Stimulated activated CD8-positive, alpha-beta memory T cell treated with anti-CD3 and anti-CD28 coated beads, Interleukin-4, amount 100 ng/mL, for 48 hours (primary cell): ENCODE data around the gene ORC2.
"Not testable (repeated sequence)": the region's sequence is repeated elsewhere in the genome, so short reads cannot be mapped to it uniquely, and the experiment has no call there.

Experiments used
- DNase-seq: peaks from one replicate; pipeline ENCODE4 v3.0.0-alpha.2; 2020

ORC2 gene

DNA sequence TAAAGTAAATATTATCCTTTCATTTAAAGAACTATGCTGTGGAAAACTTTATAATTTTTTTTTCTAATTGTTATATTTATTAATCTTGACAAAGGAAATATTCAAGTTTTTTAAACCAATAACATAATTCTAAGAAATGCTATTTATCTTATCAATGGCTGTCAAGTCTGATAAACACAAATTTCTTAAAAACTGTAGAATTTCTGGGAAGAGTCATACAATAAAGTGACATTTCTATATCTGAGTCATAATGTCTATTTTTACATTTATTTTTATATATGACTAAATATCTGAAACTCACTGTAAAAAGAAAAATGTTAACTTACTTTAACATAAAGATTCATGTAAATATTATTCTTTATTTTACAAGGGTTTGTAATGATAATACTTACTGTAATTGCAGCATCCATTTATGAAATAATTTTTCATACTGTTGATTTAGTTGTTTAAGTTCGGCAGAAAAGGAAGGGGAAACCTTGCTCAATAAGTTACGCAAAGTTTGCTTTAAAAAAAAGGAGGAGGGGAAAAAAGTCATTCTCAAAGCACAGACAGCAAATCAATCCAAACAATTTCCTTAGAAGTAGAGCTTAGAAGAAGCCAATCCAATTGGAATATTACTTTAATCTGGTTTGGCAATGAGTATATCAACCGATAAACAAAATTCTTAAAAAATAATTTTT, 32.4 kb downstream of the ORC2 start:
- no peak for DNase-seq

DNA sequence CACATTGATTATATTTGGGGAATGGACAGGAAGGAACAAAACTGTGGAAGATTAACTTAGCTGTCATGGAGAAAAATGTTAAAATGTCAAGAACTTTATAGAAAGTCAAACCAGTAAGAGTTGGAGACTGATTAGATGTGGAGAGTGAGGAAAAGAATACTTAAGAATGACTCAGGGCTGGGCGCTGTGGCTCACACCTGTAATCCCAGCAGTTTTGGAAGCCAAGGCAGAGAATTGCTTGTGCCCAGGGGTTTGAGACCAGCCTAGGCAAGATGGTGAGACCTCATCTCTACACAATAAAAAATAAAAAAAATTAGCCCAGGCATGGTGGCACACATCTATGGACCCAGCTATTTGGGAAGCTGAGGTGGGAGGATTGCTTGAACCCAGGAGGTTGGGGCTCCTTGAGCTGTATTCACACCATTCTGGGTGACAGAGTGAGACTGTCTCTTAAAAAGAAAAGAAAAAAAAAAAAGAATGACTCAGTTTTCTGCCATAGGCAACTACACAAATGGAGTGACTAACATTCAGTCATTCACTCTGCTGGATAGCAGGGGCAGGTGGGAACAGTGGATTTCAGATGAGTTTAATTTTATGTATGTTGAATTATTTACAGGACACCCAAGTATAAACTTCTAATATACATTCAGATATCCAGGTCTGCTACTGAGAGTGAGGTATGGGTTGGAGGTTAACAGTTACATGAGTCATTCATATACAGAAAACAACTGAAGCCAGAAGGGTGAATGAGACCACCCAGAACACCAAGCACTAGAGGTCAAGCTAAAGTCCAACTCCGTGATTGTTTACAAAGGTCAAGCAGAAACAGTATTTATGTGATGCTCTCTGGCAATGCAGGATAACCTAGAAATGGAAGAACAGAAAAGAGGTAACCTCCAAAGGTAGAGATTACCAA, 33.9 kb downstream of the ORC2 start:
- DNase-seq, result no peak

DNA sequence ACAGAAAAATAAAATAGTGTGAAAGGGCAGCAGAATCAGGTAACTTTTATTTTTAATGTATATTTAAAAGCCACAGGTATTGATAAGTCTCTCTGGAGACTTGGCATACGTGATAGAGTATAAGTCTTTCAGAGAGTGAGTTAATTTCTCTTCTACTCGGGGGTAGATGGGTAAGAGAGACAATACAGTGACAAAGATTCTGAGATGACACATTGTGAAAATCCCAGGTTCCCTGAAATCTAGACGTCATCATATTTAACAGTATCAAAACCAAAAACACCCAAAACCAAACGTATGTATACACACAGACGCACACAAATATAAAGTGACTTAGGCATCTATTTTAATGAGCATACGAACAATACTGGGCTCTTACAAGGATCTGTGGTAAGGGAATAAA, 41.0 kb downstream of the ORC2 start:
- no peak for DNase-seq

DNA sequence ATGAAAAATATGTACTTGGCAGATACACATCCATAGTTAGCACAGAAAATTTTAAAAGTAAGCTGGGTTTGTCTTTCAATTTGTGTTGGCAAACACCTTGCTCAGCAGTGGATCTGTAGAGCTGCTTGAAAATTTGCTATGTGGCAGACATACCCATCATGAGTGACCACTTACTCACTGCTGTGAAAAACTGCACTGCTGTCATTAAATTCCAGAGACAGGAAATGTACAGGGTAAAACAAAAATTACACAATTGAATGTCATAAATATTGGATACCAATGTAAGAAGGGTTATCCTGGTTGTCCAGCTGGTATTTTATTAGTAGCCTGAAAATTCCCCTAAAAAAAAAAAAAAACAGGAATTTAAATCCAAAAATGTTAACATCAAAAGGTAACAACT, 49.8 kb downstream of the ORC2 start:
- DNase-seq, result no peak

GRCh38 chr2:200909958-200910357, 53.5 kb downstream of the ORC2 start:
- no peak for DNase-seq

- peak; percentile 69 for DNase-seq
Measured at GRCh38 chr2:200905618-200906296, 57.7 kb downstream of the ORC2 start.

DNA sequence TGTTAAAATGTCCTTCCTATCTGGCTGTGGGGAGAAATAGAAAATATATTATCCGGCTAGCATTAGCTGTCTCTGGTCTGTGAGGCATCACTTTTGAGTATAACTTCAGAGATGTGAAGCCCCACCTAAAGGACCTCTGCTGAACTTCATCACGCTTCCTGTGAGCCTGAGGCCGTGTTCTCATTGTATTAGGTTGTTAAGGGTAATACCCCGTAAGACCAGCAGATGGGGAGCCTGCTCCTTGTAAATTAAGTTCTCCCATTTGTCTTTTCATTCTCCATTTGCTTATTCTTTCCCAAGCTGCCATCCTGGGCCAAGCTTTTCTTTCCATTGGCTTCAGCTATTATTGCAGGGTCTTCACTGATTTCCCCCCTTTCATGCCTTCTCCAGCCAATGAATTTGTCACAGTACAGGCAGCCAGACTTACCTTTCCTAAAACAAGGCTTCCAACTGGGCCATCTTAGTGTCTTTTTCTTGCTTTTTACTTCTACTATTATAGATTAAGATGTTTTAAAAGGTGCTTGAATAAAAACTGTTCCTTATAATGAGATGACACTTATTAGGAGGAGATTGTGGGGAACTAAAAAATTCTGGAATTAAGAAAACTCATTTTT, 61.9 kb downstream of the ORC2 start:
- peak; percentile 77 for DNase-seq

- no peak for DNase-seq
Measured at GRCh38 chr2:200899482-200899881, 64.0 kb downstream of the ORC2 start.

DNA sequence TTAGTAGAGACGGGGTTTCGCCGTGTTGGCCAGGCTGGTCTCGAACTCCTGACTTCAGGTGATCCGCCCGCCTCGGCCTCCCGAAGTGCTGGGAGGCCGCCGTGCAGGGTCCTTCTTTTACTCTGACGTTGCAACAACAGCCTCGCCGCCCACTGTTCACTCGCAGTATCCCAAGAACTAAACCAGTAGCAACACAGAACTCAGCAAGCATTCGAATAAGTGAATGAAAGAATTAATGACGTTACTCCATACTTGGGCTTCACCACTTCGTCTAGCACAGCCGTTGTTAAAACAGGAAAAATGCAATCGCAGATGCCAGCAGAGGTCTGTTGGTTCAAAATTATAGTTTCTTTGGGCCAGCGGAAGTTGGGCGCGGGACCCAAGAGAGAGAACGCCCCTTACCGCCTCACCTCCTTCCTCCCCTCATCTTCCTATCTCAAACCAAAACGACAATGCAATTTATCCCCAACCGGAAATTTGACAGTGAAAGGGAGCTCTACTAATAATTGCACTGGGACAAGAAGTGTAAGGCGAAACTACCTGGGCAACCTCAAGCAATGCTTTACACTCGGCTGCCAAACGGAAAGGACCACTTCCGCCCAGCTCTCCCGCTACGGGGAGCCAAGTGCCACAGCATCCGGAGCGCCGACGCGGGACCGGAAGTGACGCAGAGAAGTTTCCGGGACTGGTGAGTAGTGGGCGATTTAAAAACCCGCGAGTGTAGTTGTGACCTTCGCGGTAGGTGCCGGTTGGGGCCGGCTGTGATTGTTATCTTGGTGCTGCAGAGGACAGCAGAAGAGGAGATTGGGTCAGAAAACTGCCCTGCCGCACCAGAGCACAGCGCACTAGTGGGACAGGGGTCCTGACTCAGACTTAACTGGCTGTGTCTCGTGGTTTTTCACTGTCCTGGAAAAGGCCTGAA, 74.5 kb downstream of the ORC2 start, which contains the start of the genes NIF3L1 and PPIL3:
TSS of gene NIF3L1 (plus strand) at position 668 of the 922 bp plus-strand sequence. CDS start 2,573 bp downstream, outside the sequence.
TSS of gene PPIL3 (minus strand) at position 374 of the 922 bp plus-strand sequence. CDS start 1,462 bp downstream, outside the sequence.
- DNase-seq, result peak; percentile 98

DNA sequence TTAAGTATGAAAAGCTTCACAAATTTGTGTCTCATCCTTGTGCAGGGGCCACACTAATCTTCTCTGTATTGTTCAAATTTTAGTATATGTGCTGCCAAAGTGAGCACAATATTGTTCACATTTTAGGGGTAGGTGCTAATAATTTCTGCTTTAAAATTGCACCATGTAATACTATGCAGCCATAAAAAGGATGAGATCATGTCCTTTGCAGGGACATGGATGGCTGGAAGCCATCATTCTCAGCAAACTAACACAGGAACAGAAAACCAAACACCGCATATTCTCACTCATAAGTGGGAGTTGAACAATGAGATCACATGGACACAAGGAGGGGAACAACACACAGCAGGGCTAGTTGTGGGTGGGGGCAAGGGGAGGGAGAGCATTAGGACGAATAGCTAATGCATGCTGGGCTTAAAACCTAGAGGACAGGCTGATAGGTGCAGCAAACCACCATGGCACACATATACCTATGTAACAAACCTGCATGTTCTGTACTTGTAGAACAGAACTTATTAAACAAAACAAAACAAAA, 81.7 kb downstream of the ORC2 start:
- DNase-seq, result not testable (repeated sequence)

GRCh38 chr2:200878289-200878880, 85.1 kb downstream of the ORC2 start:
- DNase-seq, result no peak

DNA sequence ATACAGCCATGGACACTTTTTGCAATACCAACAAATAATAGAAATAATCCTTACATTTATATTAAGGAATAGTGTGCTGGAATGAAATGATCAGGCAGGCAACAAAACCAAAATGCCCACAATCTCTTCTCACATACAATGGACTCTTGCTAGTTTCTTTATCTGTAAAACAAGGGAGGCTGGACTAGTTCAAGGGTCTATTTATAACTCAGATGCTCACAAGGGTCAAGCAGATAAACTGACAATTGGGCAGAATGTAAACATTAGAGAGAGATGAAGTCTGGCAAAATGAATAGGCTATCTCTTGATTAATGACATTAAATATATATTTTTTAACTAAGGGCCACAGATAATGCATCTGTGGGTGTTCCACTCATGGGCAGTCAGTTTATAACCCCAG, 86.0 kb downstream of the ORC2 start:
- DNase-seq, result no peak

- DNase-seq, result no peak
Measured at GRCh38 chr2:200873560-200873959, 89.9 kb downstream of the ORC2 start.

GRCh38 chr2:200871151-200871550, 92.3 kb downstream of the ORC2 start:
- DNase-seq, result no peak

DNA sequence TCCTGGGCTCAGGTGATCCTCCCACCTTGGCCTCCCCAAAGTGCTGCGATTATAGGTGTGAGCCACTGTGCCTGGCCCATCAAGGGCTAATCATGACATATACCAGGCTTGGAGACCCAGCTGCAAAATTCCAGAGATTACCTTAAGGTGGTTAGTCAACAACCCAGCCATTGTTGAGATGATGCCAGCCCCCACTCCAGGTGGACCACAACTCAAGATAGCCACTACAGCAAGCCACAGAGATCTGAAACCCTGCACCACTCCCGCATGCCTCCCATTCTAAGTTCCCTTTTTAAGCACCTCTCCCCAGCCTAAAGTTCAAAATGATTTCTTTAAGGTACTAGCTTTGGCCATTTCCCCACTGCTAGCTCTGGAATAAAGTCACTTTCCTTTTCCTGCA, 94.4 kb downstream of the ORC2 start:
- DNase-seq, result no peak

- DNase-seq, result peak; percentile 98
Measured at GRCh38 chr2:200864176-200865034, 99.1 kb downstream of the ORC2 start, which contains the start of gene CLK1. CLK1 (minus strand) TSS chr2:200864658; CDS start chr2:200861862, 2,796 bp downstream.

DNA sequence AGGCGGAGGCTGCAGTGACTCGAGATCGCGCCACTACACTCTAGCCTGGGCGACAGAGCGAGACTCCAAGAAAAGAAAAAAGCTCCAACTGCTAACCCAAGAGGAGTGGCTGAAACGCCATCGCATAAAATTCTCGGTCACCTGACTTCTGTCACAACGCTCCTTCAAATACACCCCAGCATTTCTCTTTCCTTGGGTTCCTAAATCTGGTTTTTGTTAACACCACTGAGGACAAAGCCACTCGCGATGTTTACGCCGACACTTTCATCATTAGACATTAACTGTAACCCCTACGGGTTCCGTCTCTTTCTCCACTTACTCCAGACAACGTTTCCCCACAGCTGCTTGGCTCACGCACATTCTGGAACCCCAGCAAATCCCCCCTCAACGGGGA, 99.7 kb downstream of the ORC2 start:
- DNase-seq, result no peak

GRCh38 chr2:200862532-200863000, 100.9 kb downstream of the ORC2 start:
- DNase-seq, result peak; percentile 73

DNA sequence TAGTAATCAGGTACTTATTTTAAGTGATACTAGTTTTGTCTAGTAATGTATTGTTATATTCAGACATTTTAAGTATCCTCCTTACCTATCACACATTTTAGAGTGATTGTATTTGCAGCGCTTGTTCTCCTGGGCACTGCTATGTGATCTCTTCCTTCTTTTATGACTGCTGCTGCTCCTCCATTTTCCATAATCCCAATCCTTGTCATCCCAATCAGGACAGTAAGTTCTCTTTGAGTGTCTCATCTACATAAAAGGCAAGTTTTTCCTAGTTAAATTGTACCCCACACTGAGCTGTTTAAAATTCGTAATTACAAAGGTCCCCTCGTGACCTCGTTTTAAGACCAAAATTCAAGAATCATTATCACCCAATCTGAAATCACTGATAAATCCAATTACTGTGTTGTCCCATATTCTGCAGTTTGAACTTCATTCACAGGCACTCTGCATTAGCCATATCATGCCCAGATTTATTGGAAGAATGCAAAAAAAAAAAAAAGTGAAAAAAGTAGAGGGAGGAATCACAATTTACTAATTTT, 101.8 kb downstream of the ORC2 start:
- no peak for DNase-seq
